ENCODE measurements around the gene NAGPA. TPM values are rescaled to one million over a fixed set of nuclear protein-coding genes. Genes with fewer than 3 reads are reported as not detected.

The NAGPA gene
- total and polyA plus RNA-seq, 2 donors from 2014 or later: 13.8 to 14.5 TPM

DNA sequence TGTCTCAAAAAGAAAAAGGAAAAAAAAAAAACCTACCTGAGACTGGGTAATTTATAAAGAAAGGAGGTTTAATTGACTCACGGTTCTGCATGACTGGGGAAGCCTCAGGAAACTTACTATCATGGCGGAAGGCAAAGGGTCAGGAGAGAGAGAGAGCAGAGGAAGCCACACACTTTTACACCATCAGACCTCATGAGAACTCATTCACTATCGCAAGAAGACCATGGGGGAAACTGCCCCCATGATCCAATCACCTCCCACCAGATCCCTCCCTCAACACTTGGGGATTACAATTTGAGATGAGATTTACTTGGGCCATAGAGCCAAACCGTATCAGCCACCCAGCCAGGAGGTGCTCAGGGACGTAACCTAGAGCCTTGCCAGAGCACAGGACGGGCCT lies 20.8 kb downstream of the NAGPA start:
- TF ChIP-seq, protein P1, sequence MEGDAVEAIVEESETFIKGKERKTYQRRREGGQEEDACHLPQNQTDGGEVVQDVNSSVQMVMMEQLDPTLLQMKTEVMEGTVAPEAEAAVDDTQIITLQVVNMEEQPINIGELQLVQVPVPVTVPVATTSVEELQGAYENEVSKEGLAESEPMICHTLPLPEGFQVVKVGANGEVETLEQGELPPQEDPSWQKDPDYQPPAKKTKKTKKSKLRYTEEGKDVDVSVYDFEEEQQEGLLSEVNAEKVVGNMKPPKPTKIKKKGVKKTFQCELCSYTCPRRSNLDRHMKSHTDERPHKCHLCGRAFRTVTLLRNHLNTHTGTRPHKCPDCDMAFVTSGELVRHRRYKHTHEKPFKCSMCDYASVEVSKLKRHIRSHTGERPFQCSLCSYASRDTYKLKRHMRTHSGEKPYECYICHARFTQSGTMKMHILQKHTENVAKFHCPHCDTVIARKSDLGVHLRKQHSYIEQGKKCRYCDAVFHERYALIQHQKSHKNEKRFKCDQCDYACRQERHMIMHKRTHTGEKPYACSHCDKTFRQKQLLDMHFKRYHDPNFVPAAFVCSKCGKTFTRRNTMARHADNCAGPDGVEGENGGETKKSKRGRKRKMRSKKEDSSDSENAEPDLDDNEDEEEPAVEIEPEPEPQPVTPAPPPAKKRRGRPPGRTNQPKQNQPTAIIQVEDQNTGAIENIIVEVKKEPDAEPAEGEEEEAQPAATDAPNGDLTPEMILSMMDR (IDR thresholded peaks at IDR 0.05; ENCODE audit: borderline replicate concordance, extremely low read depth, insufficient read depth): no peak
- no peak for FAIRE-seq

DNA sequence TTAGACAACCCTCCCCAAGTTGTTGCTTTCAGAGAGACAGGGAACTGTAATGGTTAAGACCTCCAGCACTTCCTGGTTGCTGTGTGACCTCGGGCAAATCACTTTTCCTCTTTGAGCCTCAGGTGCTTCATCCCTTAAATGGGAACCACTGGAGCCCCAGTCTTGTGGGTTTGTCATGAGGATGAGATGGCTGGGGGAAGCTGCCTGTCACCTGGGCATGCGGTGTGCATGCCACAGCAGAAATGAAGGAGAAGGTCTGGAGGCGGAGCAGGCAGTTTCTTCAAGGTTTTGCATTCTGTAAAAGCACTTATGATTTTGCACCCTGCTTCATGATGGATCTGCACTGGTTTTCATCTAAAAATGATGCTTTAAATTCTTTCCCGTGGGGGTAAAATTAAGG lies 22.1 kb downstream of the NAGPA start:
- Histone ChIP-seq H3K4me1 (ENCODE audit: control insufficient read depth in 2 of 3, insufficient read depth in 2 of 3, low read depth in 1 of 3, low read length in 3 of 3) (no peaks in the 10 kb centered on the region), H3K27ac (ENCODE audit: low read depth in 2 of 2, low read length in 2 of 2) (no peak overlapping the region), H3K9ac (ENCODE audit: low read length in 3 of 3) (no peak overlapping the region), H3K27me3 (ENCODE audit: control insufficient read depth, insufficient read depth, low read length) (no peaks in the 10 kb centered on the region), H3K9me3 (ENCODE audit: control insufficient read depth in 2 of 3, insufficient read depth in 1 of 3, low read length in 3 of 3) (no peaks in the 10 kb centered on the region), H3K36me3 (ENCODE audit: control insufficient read depth in 2 of 3, insufficient read depth in 3 of 3, low read length in 3 of 3) (no peaks in the 10 kb centered on the region), H3K4me3 (ENCODE audit: low read length in 3 of 3) (no peak overlapping the region)
- no peak for FAIRE-seq
- TF ChIP-seq, protein P1 (IDR thresholded peaks at IDR 0.05; ENCODE audit: borderline replicate concordance, extremely low read depth, insufficient read depth): no peak
- no peak for DNase-seq
- intact Hi-C loops (cut with DNase I): no loop called here

More for the DNA sequence above, 20.8 kb downstream of the NAGPA start:
- no peak overlapping the region for H3K27ac ChIP-seq (ENCODE audit: low read depth in 2 of 2, low read length in 2 of 2)
- no peaks in the 10 kb centered on the region for H3K4me1 ChIP-seq (ENCODE audit: control insufficient read depth in 2 of 3, insufficient read depth in 2 of 3, low read depth in 1 of 3, low read length in 3 of 3)
- H3K4me3 ChIP-seq (ENCODE audit: low read length in 3 of 3): no peak overlapping the region
- no peak overlapping the region for H3K9ac ChIP-seq (ENCODE audit: low read length in 3 of 3)
- no peaks in the 10 kb centered on the region for H3K27me3 ChIP-seq (ENCODE audit: control insufficient read depth, insufficient read depth, low read length)
- H3K36me3 ChIP-seq (ENCODE audit: control insufficient read depth in 2 of 3, insufficient read depth in 3 of 3, low read length in 3 of 3): no peaks in the 10 kb centered on the region
- intact Hi-C loops (cut with DNase I): no loop called here
- H3K9me3 ChIP-seq (ENCODE audit: control insufficient read depth in 2 of 3, insufficient read depth in 1 of 3, low read length in 3 of 3): no peaks in the 10 kb centered on the region
- DNase-seq: no peak

DNA sequence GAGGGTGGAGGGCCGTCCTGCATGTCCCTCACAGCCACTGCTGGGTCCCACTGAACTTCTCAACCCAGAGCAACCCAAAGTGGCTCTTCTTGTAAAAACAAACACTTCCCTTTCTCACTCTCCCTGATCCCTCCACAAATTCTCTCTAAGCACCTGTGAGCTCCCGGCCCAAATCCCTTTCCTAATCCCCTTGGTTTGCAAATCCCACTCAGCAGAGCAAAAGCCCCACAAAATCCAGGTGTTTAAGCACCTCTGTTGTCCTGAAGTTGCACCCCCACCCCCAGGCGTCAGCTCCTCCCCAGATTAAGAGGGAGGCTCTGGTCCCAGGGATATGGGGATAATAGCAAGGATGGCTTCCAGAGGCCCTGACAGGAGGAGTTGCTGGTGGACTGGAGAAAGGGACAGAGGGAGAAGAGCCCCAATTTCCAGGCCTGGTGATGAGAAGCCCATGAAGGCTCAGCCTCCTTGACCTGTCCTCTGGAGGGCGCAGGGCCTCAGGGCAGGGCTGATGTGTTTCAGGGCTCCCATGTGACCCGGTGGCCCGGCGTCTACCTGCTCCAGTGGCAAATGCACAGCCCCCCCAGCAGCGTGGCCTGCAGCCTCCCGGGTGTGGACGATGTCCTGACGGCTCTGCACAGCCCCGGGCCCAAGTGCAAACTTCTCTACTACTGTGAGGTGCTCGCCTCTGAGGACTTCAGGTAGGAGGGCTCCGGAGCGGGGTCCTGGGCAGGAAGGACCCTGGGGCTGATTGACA lies 23.0 kb downstream of the NAGPA start:
- no peak overlapping the region for H3K4me3 ChIP-seq (ENCODE audit: low read length in 3 of 3)
- no peak overlapping the region for H3K27ac ChIP-seq (ENCODE audit: low read depth in 2 of 2, low read length in 2 of 2)
- H3K9ac ChIP-seq (ENCODE audit: low read length in 3 of 3): no peak overlapping the region
- FAIRE-seq: no peak
- H3K4me1 ChIP-seq (ENCODE audit: control insufficient read depth in 2 of 3, insufficient read depth in 2 of 3, low read depth in 1 of 3, low read length in 3 of 3): no peaks in the 10 kb centered on the region
- H3K9me3 ChIP-seq (ENCODE audit: control insufficient read depth in 2 of 3, insufficient read depth in 1 of 3, low read length in 3 of 3): no peaks in the 10 kb centered on the region
- no peak for DNase-seq
- intact Hi-C loops (cut with DNase I): no loop called here
- TF ChIP-seq, protein P1 (IDR thresholded peaks at IDR 0.05; ENCODE audit: borderline replicate concordance, extremely low read depth, insufficient read depth): no peak
- H3K27me3 ChIP-seq (ENCODE audit: control insufficient read depth, insufficient read depth, low read length): no peaks in the 10 kb centered on the region
- H3K36me3 ChIP-seq (ENCODE audit: control insufficient read depth in 2 of 3, insufficient read depth in 3 of 3, low read length in 3 of 3): no peaks in the 10 kb centered on the region

All from kidney (tissue), 14 donors.